Activated gamma-delta T cell (primary cell): Measurements from ENCODE around the gene HSP90AB1.

Experiments
- DNase-seq: peaks from one replicate; lab custom pipeline; 2025; lab: John Stamatoyannopoulos, UW

Gene HSP90AB1

DNA sequence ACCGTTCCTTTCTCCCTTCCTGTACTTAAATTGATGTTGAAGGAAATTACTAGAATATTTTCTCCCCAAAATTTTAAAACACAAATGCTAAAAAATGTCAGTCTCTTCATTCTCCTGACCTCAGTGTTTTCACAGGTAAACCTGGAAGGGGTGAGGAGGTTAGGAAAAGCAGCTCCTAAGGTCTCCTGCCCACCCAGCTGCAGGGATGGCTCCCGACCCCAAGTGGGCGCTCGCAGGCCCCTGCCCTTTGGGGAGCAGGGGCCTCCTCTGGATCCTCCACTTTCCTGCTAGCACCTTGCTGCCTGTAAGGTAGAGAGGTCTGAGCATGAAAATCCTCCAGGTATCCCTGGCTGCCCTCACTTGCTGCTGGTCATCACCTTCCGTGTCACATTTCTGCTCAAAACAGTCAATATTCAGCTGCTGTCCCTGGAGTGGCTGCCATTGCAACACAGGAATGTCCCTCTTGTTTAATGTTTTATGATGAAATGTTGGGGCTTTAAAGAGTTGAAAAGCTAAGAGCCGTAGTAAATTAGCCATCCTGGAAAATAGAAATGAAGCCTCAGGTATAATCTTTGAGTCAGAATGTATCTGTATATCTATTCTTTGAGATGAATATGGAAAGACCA, 10.9 kb upstream of the HSP90AB1 start:
- no peak for DNase-seq

DNA sequence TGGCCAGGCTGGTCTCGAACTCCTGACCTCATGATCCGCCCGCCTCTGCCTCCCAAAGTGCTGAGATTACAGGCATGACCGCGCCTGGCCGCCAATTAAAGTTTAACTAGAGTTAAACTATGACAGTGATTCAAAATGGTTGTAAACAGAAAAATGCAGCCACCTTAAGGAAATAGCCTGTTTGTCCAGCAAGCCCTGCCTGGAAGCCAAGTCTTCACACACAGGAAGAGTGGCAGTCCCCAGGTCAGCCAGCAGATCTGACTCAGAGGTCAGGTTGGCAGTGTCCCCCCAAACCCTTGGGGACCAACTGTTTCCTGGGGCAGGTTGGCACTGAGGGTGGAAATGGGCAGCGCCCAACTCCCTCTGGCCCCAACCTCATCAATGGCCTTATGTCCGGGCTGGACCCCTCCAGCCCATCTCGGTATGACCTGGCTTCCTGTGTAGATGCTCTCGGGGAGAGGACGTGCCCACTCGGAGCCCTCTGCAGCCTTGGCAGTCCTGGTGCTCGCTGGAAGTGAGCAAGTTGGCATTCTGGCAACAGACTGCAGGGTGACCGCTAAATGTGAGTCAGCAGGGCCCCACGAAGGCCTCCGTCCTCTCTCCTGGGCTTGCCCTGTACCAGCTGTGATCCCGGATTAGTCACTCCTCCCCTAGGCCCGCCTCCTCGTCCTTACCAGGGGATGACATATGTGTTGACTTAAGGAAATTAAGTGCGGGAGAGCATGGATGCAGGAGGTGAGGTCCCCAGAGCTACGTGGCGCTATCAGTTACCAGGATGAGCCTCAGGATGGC, 9.7 kb upstream of the HSP90AB1 start:
- no peak for DNase-seq

DNA sequence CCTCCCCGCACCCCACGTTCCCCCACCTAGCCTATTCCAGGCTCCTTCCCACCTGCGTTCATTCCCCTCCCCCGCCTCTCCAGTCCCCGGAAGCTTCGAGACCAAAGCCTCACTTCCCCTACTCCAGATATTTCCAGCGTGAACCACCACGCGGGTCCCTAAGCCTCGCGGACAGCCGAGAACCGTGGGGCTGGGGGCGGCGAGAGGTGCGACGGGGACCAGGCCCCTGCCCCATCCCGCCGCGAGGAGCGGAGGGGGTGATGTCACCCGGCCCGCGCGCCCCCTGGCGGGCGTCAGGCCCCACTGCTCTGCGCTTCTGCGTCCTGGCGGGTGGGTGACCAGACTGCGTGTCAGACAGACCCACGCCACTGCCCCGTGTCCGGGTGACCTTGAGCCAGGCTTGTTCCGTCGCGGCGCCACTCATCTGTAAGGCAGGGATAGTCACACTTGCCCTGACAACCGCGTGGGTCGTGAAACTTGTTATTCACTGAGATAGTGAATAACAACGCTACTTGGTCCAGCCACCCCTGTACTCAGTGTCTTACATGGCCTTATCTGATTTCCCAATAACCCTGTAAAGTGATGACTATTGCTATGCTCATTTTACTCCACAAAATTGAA, 9.0 kb upstream of the HSP90AB1 start:
- peak; percentile 57 for DNase-seq

DNA sequence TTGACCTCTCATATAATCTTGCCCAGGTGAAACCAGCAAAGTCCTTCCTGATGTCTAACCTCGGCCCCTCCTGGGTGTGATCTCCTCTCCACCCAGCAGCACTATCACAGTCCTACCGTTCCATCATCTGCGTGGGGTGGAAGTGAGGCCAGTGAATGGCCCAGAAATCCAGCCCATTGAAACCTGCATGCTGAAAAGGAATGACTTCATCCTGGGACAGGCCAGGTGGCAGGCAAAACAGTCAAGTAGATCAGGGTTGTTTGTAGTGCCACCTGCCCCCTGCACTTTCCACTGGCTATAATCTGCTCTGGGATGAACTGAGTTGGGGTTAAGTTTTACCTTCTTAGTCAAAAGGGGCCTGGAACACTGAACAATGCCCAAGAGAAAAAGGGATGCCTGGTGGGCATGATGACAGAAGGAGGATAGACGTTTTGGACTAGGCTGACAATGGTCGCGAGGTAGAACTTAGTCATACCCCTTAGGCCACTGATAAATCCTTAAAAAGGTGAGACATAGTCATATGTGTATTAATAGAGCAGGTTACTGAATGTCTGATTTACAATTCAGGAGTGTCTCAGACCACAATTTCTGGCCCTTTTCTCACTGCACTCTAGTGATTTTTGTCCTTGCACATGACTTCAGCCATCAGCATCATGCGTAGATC, 8.1 kb upstream of the HSP90AB1 start:
- DNase-seq, result no peak

DNA sequence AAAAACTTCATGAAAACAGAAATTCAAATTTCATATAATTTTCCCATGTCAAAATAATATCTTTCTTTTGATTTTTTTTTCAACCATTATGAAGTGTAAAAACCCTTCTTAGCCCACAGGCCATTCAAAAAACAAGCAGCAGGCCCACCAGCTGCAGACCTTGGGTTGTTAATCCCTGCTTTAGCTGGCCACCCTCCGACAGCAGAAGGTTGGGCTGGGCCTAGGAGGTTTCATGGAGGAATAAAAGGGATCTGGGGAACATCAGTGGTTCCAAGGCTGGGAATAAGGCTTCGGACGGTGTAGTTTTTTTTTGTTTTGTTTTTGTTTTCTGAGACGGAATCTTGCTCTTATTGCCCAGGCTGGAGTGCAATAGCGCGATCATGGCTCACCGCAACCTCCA, 3.6 kb upstream of the HSP90AB1 start:
- DNase-seq, result no peak

DNA sequence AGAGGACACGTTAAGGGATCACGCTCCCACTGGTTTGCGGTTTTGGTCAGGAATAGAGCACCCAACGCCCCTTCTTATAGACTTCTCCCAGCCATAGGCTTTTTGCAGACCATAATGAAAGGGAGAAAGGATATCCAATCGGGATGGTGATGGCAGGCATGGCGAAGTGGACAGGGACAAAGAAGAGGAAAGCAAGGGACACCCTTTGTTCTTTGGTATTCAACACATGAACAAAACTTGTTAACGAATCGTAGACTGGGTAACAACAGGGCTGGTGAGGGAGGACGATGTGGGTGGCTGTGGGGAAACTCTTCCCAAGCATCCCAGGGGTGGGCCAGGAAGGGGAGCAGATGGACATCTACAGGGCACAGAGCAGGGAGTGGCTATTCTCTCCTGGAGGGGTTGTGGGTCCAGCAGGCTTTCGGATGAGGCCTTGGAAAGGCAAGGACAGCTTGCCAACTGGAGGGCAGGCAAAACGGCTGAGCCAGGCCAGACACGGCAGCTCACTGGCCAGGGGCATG, 1.4 kb upstream of the HSP90AB1 start:
- DNase-seq, result no peak

DNA sequence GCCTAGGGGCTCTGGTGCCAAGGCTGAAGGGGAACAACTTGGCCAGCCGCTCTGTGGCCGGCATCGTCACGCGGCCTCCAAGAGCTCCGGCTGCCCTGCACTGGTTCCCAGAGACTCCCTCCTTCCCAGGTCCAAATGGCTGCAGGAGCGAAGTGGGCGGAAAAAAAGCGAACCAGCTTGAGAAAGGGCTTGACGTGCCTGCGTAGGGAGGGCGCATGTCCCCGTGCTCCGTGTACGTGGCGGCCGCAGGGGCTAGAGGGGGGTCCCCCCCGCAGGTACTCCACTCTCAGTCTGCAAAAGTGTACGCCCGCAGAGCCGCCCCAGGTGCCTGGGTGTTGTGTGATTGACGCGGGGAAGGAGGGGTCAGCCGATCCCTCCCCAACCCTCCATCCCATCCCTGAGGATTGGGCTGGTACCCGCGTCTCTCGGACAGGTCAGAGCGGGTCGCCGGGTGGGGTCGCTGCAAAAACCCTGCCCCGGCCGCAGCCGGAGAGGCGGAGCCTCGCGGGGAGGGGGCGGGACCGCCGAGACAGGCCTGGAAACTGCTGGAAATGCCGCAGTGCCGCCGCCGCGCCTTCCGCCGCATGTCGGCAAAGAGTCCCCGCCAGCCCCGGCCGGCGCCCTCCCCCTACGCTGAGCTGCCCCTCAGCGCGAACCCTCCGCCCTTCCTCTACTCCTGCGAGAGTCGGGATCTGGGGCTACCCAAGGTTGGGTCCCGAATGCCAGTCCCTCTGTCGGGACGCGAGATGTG, 814 bp upstream of the HSP90AB1 start:
- DNase-seq, result peak; percentile 71

DNA sequence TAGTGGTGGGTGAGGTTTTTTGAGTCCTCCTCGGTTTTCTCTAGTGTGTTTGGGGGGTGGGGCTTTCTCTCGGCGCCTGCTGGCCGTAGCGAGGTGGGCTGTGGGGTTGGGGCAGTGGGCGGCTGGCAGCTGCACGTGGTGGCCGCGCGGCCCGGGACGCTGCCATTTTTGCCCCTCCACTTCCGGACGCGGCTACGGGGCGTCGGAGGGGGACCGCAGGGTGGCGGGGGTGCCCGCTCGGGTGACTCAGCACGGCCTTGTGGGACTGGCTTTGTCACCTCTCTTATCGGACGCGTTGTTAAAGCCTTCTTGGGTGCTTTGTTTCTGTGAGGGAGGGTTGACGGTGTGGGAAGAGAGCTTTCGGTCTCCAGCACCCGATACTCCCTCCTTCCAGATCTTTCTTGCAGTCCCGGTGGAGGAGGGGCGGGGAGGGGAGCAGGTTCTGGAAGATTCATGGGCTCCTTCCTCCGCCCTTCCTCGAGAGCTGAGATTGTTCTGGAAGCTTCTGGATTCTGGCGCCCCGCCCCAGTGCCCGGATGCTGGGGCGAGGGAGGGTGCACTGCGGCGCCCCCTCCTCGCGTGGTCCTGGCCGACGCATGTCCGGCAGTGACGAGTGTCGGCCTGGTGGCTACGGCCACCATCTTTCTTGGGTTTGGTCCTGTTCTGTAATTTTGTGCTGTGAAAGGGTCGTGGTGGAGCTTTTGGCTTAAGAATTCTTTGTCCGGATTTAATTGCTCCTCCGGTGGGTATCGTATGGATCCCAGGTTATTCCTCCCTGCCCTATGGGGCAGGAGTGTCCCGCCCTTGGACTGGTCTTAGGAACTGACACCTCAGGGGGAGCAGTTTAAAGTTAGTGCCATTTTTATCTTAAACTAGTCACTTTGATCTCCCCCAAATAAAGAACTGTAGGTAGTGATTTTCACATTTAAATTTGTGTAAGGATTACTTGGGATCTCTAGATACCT, 719 bp downstream of the HSP90AB1 start:
- peak; percentile 92 for DNase-seq

DNA sequence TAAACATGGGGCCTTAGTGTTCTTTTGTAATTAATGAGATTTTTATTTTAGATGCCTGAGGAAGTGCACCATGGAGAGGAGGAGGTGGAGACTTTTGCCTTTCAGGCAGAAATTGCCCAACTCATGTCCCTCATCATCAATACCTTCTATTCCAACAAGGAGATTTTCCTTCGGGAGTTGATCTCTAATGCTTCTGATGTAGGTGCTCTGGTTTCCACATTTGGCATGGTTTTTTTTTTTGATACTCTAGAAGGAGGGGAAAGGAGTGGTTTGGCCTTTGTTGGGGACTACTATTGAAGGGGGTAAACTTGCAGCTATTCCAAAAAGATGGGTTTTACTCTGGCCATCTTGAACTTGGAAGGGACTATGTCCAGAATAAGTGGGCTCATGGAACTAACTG, 1.7 kb downstream of the HSP90AB1 start:
- no peak for DNase-seq

DNA sequence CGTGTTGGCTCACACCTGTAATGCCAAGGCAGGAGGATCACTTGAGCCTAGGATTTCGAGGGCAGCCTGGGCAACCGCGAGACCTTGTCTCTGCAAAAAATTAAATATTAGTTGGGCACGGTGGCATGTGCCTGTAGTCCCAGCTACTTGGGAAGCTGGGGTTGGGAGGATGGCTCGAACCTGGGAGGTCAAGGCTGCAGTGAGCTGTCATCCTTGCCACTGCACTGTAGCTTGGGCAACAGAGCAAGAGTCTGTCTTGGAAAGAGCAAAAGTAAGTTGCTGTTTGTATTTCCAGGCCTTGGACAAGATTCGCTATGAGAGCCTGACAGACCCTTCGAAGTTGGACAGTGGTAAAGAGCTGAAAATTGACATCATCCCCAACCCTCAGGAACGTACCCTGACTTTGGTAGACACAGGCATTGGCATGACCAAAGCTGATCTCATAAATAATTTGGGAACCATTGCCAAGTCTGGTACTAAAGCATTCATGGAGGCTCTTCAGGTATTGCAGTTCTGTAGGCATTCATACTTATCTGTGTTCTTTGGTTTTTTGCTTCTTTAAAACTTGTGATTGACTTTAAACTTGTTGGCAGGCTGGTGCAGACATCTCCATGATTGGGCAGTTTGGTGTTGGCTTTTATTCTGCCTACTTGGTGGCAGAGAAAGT, 2.3 kb downstream of the HSP90AB1 start:
- DNase-seq, result no peak

DNA sequence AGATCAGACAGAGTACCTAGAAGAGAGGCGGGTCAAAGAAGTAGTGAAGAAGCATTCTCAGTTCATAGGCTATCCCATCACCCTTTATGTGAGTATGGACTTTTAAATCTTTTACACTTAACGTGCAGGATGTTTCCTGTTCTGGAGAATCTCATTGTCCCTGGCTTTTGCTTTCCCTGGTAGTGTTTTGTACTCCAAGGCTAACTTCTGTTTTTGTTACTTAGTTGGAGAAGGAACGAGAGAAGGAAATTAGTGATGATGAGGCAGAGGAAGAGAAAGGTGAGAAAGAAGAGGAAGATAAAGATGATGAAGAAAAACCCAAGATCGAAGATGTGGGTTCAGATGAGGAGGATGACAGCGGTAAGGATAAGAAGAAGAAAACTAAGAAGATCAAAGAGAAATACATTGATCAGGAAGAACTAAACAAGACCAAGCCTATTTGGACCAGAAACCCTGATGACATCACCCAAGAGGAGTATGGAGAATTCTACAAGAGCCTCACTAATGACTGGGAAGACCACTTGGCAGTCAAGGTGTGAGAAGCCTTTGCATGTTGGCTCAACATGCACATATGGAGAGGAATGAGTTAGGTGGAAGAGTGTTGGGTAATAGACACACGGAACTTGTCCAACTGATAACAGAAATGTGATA, 3.3 kb downstream of the HSP90AB1 start:
- DNase-seq, result no peak

DNA sequence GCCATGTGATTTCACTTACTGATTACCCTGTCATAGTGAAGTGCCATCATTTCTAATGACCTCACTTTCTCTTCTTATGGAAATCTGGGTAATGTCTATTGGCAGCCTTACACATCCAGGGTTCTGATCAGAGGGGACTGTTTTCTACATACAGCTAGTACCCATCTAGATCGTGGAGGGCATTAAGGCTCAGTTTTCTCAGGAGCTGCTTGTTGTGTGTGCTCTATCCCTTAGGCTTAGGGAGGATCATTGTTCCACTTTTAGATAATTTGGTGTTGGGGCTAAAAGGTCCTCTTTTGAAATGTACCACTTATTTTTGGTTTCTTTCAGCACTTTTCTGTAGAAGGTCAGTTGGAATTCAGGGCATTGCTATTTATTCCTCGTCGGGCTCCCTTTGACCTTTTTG, 3.8 kb downstream of the HSP90AB1 start:
- DNase-seq, result no peak

DNA sequence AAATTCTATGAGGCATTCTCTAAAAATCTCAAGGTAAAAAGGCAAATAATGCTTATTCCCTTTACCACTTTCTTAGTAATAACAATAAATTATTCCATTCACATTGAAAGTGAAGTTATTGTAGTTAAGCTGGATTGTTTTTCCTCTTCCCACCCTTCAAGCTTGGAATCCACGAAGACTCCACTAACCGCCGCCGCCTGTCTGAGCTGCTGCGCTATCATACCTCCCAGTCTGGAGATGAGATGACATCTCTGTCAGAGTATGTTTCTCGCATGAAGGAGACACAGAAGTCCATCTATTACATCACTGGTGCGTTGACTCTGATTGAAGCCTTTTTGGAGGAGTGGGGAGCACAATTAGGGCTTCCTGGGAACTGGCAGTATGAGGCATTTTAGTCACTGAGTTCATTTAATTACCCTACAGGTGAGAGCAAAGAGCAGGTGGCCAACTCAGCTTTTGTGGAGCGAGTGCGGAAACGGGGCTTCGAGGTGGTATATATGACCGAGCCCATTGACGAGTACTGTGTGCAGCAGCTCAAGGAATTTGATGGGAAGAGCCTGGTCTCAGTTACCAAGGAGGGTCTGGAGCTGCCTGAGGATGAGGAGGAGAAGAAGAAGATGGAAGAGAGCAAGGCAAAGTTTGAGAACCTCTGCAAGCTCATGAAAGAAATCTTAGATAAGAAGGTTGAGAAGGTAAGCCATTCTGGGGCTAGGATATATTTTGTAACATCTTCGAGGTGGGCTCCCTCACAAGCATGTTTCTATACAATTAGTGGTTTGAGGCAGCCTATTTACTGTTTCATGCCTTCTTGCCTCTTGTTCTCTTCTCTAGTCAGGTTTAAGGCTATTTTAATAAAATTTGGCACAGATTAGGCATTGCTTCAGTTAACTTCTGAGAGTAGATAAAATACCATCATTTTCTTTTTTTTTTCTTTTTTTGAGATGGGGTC, 4.9 kb downstream of the HSP90AB1 start:
- DNase-seq, result no peak

DNA sequence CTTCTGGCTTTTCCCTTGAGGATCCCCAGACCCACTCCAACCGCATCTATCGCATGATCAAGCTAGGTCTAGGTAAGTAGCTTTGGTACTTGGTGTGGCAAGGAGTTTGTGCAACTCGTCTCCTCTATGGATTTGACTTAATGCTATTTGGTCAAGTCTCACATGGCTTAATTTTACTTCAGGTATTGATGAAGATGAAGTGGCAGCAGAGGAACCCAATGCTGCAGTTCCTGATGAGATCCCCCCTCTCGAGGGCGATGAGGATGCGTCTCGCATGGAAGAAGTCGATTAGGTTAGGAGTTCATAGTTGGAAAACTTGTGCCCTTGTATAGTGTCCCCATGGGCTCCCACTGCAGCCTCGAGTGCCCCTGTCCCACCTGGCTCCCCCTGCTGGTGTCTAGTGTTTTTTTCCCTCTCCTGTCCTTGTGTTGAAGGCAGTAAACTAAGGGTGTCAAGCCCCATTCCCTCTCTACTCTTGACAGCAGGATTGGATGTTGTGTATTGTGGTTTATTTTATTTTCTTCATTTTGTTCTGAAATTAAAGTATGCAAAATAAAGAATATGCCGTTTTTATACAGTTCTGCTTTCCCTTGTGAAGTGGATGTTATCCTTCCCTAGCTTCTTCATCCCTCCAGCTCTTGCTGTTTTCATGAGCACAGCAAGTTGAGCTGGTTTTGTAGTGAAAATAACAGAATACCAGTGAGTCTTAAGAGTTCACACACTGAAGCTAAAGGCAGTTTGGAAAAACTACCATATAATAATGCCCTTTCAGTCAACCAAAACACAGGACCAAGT, 6.6 kb downstream of the HSP90AB1 start:
- DNase-seq, result no peak

DNA sequence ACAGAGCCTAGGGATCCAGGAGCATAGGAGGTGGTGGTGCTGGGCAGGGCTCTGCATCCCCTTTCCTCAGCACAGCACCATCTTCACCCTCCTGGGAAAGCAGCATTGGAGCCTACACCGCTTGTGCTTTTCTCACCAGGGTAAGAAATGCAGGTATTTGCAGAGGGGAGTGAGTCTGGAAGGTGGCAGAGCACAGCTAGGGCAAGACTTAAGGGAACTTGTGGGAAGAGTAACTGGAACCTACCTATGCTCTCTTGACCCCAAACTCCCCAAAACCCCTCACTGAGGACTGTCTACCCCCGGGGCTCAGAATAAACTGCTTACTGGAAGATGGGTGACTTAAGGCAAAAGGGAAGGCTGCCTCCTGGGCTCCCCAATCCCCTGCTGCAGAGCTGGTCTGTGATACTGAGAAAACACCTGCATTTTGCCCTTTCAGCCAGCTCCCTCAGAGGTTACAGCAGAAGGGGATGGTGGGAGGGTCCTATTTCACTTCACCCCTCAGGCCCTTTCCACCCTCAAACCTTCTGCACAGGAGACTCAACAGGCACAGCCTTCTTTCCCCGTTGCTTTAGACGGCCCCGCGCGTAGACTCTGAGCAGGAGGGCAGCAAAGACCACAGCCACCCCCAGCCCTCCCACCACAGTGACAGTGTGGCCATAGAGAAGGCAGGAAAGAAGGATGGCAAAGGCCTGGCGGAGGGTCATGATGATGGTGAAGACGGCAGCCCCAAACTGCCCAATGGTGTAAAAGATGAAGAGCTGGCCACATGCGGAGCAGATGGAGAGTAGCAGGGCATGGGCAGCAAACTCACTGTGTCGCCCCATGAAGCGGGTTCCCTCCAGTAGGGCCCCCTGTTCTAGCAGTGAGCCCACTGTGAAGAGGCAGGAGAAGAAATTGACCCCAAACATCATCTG, 7.5 kb downstream of the HSP90AB1 start:
- DNase-seq, result no peak

DNA sequence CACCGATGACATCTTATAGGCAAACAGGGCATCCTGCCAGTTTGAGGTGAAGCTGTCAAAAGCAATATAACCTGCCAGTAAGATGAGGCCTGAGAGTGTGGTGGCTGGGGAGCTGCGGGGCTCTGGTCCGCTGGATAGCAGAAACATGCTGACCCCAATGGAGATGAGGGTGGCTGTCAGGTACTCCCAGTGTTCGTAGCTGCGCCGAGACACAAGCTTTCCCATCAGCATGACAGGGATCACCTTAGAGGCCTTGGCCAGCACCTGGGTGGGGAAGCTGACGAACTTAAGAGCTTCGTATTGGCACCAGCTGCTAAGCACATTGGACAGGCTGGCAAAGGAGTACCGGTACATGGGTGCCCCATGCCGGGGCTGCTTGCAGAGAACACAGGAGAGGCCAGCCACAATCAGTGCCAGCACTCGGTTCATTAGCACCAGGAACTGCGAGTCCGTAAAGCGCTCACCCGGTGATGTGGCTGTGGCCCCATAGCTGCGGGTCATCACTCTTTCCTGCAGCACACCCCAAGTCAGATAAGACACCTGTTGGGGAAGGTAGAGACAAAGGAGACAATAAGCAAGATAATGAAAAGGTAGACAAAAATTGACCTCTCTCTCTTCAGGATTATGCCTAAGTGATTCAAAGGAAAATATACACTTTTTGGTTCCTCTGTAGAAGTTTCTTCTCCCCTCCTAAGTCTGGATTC, 8.4 kb downstream of the HSP90AB1 start:
- DNase-seq, result no peak
